Osteocyte (in vitro differentiated cells): ENCODE data around the gene GNG5. TPM values are rescaled to one million over a fixed set of nuclear protein-coding genes. Genes with fewer than 3 reads are reported as not detected.
"Not testable (repeated sequence)": the region's sequence is repeated elsewhere in the genome, so short reads cannot be mapped to it uniquely, and the experiment has no call there.

Experiments
- DNase-seq: peaks from one replicate; pipeline ENCODE4 v3.0.0; 2021; ENCODE audit warnings: mixed read lengths; ENCODE audit not compliant: unreplicated experiment; ENCODE audit errors: extremely low spot score
- H3K27ac Mint-ChIP-seq: one replicate; pipeline ENCODE4 v1.8.0; 2021; ENCODE audit warnings: mild to moderate bottlenecking, mixed read lengths; ENCODE audit not compliant: unreplicated experiment
- H3K27me3 Mint-ChIP-seq: one replicate; pipeline ENCODE4 v1.8.0; 2021; ENCODE audit warnings: mixed read lengths; ENCODE audit not compliant: unreplicated experiment
- H3K36me3 Mint-ChIP-seq: one replicate; pipeline ENCODE4 v1.8.0; 2021; ENCODE audit warnings: mixed read lengths; ENCODE audit not compliant: unreplicated experiment
- H3K4me1 Mint-ChIP-seq: one replicate; pipeline ENCODE4 v1.8.0; 2021; ENCODE audit warnings: mixed read lengths; ENCODE audit not compliant: unreplicated experiment
- H3K4me3 Mint-ChIP-seq: one replicate; pipeline ENCODE4 v1.8.0; 2021; ENCODE audit warnings: mild to moderate bottlenecking, moderate library complexity, mixed read lengths; ENCODE audit not compliant: unreplicated experiment
- H3K9me3 Mint-ChIP-seq: one replicate; pipeline ENCODE4 v1.8.0; 2021; ENCODE audit warnings: mixed read lengths; ENCODE audit not compliant: unreplicated experiment
- total RNA-seq: library from RNA; stranded (reverse); gene quantifications from 2 replicates; pipeline ENCODE4 v1.2.1, GENCODE V29; 2021
- TF ChIP-seq, protein P1 (sequence below): fragments of 200-600 bp; sonication (generic); IDR thresholded peaks from 2 replicates; pipeline ENCODE4 v1.5.0; 2021; ENCODE audit warnings: antibody characterized with exemption, mild to moderate bottlenecking, moderate library complexity

Gene GNG5
- total RNA-seq, 1 donor from 2014 or later, result 89.3 TPM

DNA sequence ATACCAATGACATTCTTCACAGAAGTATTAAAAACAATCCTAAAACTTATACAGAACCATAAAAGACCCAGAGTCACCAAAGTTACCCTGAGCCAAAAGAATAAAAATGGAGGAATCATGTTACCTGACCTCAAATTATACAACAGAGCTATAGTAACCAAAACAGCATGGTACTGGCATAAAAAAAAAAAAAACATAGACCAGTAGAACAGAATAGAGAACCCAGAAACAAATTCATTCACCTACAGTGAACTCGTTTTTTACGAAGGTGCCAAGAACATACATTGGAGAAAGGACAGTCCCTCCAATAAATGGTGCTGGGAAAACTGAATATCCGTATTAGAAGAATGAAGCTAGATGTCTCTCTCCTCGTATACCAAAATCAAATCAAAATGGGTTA is 2.6 kb upstream of the GNG5 start:
- peaks cover 11% of the 10 kb centered on the region for H3K4me1 Mint-ChIP-seq

DNA sequence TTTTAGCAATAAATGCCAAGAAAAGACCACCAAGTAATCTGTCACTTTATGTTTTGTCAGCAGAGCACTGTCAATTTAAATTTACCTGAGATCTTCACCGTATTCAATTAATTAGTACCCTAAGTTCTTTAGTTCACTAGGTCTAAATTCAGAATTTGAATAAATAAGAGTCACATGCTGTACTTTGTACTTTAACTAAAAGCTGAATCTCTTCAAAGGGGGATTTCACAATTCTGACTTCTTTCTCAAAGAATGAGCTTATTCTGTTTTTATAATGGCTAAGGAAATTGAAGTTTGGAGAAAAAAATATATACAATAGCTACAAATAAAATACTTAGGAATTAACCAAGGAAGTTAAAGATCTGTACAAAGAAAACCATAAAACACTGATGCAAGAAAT is 2.1 kb upstream of the GNG5 start:
- Mint-ChIP-seq H3K36me3 (peaks cover 9% of the 10 kb centered on the region), H3K27ac (no peak overlapping the region), H3K4me1 (peaks cover 17% of the 10 kb centered on the region), H3K27me3 (no peaks in the 10 kb centered on the region), H3K9me3 (peaks cover 9% of the 10 kb centered on the region), H3K4me3 (no peak overlapping the region)
- TF ChIP-seq, protein P1, sequence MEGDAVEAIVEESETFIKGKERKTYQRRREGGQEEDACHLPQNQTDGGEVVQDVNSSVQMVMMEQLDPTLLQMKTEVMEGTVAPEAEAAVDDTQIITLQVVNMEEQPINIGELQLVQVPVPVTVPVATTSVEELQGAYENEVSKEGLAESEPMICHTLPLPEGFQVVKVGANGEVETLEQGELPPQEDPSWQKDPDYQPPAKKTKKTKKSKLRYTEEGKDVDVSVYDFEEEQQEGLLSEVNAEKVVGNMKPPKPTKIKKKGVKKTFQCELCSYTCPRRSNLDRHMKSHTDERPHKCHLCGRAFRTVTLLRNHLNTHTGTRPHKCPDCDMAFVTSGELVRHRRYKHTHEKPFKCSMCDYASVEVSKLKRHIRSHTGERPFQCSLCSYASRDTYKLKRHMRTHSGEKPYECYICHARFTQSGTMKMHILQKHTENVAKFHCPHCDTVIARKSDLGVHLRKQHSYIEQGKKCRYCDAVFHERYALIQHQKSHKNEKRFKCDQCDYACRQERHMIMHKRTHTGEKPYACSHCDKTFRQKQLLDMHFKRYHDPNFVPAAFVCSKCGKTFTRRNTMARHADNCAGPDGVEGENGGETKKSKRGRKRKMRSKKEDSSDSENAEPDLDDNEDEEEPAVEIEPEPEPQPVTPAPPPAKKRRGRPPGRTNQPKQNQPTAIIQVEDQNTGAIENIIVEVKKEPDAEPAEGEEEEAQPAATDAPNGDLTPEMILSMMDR, result no peak
- no peak for DNase-seq

More for the DNA sequence above, 2.6 kb upstream of the GNG5 start:
- Mint-ChIP-seq H3K36me3 (peaks cover 9% of the 10 kb centered on the region), H3K4me3 (no peak overlapping the region), H3K27ac (no peak overlapping the region), H3K9me3 (peaks cover 9% of the 10 kb centered on the region), H3K27me3 (no peaks in the 10 kb centered on the region)
- no peak for DNase-seq
- TF ChIP-seq, protein P1, result no peak

DNA sequence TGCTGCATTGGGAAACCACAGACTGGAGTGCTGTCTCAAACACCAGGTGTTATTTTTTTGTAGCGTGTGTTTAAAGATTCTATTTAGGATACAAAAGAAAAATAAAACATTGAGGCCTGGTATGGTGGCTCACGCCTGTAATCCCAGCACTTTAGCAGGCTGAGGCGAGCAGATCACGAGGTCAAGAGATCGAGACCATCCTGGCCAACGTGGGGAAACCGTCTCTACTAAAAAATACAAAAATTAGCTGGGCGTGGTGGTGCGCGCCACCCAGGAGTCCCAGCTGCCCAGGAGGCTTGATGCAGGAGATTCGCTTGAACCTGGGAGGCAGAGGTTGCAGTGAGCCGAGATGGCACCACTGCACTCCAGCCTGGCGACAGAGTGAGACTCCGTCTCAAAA is 1.5 kb upstream of the GNG5 start:
- H3K36me3 Mint-ChIP-seq, DNase-seq, H3K27ac Mint-ChIP-seq, H3K27me3 Mint-ChIP-seq, H3K4me3 Mint-ChIP-seq, H3K9me3 Mint-ChIP-seq: not testable (repeated sequence)
- peaks cover 23% of the 10 kb centered on the region for H3K4me1 Mint-ChIP-seq

DNA sequence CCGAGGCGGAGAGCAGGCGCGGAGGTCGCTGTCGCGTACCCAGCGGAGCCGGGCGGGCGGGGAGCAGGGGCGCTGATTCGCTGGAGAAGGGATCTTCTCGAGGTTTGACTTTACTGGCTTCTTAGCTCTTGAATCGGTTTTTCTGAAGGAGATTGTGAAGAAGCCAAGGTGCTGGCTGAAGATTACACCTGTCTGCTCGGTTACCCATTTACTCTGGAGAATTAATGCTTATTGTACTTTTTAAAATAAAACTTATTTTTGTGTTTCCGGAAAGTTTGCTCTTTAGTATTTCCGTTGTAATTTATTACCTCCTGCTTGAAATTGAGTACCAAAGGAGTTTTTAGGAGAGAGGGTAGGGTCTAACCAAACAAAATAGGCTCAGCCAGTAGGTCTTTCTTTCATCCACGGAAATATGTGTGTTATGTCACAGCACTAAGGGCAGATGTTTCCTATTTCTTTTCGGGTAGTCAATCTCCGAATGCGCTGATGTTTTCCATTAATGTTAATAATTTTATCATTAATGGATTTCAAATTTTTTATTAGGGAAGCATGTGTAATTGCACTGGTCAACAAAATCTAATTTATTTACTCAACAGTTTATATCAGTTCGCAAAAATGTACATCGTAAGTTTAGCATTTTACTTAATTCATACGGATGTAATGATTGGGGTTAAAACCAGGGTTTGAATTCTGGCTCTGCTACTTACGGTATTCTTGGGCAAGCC is 510 bp upstream of the GNG5 start:
- peak overlapping the region; percentile 99 for H3K27ac Mint-ChIP-seq
- no peak for DNase-seq
- H3K4me3 Mint-ChIP-seq, result peak overlapping the region; percentile 98
- no peaks in the 10 kb centered on the region for H3K27me3 Mint-ChIP-seq
- H3K36me3 Mint-ChIP-seq, result peaks cover 9% of the 10 kb centered on the region
- H3K9me3 Mint-ChIP-seq, result peaks cover 9% of the 10 kb centered on the region
- peaks cover 28% of the 10 kb centered on the region for H3K4me1 Mint-ChIP-seq
- TF ChIP-seq, protein P1, result no peak

DNA sequence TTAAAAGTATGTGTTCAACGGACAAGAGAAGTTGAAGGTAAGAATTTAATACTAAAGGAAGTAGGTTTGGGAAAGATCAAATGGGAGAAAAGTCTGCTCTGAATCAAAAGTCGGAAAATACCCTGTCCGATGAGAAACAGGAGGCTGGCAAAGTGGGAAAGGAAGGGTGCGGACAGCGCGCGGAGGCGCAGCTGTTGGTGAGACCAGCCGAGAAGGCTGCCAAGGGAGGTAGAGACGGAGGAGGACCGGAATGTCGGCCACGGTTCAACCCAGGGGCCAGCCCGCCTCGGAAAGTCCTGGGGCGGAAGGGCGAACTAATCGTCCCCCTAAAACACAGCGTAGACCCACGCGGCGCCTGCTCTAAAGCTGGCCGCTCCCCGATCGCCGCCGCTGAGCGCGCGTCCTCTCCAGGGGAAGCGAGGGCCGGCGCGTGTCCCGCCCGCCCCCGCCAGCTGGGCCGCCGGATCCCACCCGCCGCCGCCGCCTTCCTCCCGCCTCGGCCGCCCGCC is 834 bp downstream of the GNG5 start:
- Mint-ChIP-seq H3K4me3 (peak overlapping the region; percentile 98), H3K27ac (peak overlapping the region; percentile 99), H3K4me1 (peaks cover 37% of the 10 kb centered on the region), H3K27me3 (no peaks in the 10 kb centered on the region), H3K9me3 (peaks cover 9% of the 10 kb centered on the region), H3K36me3 (peaks cover 13% of the 10 kb centered on the region)
- TF ChIP-seq, protein P1, result no peak
- DNase-seq, result no peak
